ENCODE data around the gene MLH3.

The MLH3 gene

DNA sequence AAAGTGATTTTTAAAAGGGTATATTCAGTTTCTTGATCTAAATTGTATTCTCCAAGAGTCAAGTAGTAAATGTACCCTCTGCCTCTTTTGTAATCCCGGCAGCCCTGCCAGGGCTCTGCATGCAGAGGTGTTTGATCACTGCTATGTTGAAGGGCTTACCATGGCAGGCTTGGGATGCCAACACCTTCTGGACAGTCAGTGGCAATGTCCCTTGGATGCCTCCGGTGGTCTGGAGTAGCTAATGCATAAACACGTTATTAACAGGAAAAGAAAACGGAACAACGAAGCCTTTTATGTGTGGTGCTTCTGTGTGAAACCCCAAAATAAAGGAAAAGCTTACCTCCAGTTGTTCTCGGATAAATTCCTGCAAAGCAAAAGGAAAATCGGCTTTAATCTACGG, 28.6 kb downstream of the MLH3 start:
- peak; percentile 60; the same call in 1 of the 3 replicates for ATAC-seq

DNA sequence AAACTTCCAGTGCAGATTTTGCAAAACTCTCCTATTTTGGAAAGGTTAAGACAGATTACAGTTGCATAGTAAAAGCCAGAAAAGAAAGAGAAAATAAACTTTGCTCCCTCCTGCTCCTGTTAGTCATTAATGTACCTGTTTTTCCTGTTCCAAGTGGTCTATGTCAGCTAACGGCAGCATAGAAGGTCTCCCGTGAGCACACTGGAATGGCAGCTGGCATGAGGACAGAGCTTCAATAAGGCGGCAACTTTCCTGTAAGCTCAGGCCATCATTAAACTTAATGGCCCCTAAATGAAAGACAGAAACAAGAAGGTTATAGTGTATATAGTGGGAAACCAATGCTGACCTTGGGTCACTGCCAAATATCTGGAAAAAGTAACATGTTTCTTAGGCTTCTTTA, 32.6 kb downstream of the MLH3 start:
- no peak for ATAC-seq
- TF ChIP-seq PPARA (CRISPR knock-in tag; IDR thresholded peaks at IDR 0.05; ENCODE audit: borderline replicate concordance) (no peak), TCF4 (CRISPR knock-in tag; IDR thresholded peaks at IDR 0.05; ENCODE audit: borderline replicate concordance) (no peak), OSR1 (CRISPR knock-in tag; IDR thresholded peaks at IDR 0.05) (no peak), PATZ1 (CRISPR knock-in tag; IDR thresholded peaks at IDR 0.05; ENCODE audit: borderline replicate concordance) (no peak), ZNF70 (CRISPR knock-in tag; IDR thresholded peaks at IDR 0.05) (no peak), TOX (CRISPR knock-in tag; IDR thresholded peaks at IDR 0.05; ENCODE audit: borderline replicate concordance) (no peak)
- TF ChIP-seq, protein P1, sequence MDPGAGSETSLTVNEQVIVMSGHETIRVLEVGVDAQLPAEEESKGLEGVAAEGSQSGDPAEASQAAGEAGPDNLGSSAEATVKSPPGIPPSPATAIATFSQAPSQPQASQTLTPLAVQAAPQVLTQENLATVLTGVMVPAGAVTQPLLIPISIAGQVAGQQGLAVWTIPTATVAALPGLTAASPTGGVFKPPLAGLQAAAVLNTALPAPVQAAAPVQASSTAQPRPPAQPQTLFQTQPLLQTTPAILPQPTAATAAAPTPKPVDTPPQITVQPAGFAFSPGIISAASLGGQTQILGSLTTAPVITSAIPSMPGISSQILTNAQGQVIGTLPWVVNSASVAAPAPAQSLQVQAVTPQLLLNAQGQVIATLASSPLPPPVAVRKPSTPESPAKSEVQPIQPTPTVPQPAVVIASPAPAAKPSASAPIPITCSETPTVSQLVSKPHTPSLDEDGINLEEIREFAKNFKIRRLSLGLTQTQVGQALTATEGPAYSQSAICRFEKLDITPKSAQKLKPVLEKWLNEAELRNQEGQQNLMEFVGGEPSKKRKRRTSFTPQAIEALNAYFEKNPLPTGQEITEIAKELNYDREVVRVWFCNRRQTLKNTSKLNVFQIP (CRISPR knock-in tag; IDR thresholded peaks at IDR 0.05; ENCODE audit: borderline replicate concordance, low read depth), result no peak
- TF ChIP-seq, protein P2, sequence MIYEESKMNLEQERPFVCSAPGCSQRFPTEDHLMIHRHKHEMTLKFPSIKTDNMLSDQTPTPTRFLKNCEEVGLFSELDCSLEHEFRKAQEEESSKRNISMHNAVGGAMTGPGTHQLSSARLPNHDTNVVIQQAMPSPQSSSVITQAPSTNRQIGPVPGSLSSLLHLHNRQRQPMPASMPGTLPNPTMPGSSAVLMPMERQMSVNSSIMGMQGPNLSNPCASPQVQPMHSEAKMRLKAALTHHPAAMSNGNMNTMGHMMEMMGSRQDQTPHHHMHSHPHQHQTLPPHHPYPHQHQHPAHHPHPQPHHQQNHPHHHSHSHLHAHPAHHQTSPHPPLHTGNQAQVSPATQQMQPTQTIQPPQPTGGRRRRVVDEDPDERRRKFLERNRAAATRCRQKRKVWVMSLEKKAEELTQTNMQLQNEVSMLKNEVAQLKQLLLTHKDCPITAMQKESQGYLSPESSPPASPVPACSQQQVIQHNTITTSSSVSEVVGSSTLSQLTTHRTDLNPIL (CRISPR knock-in tag; IDR thresholded peaks at IDR 0.05; ENCODE audit: low read depth), result no peak

More for the DNA sequence above, 28.6 kb downstream of the MLH3 start:
- TF ChIP-seq ZFP3 (CRISPR knock-in tag; IDR thresholded peaks at IDR 0.05) (no peak), ZNF8 (CRISPR knock-in tag; IDR thresholded peaks at IDR 0.05) (no peak), TCF4 (CRISPR knock-in tag; IDR thresholded peaks at IDR 0.05; ENCODE audit: borderline replicate concordance) (no peak), RARB (CRISPR knock-in tag; IDR thresholded peaks at IDR 0.05) (no peak), ZFP30 (CRISPR knock-in tag; IDR thresholded peaks at IDR 0.05) (no peak), SNAI2 (CRISPR knock-in tag; IDR thresholded peaks at IDR 0.05) (no peak), PPARA (CRISPR knock-in tag; IDR thresholded peaks at IDR 0.05; ENCODE audit: borderline replicate concordance) (no peak), TOX (CRISPR knock-in tag; IDR thresholded peaks at IDR 0.05; ENCODE audit: borderline replicate concordance) (no peak), OSR1 (CRISPR knock-in tag; IDR thresholded peaks at IDR 0.05) (no peak), CSRNP3 (CRISPR knock-in tag; IDR thresholded peaks at IDR 0.05) (no peak), TSHZ2 (CRISPR knock-in tag; IDR thresholded peaks at IDR 0.05) (no peak), ARNTL (CRISPR knock-in tag; IDR thresholded peaks at IDR 0.05; ENCODE audit: borderline replicate concordance, low read depth) (no peak), ZNF565 (CRISPR knock-in tag; conservative IDR thresholded peaks at IDR 0.05; ENCODE audit: low read depth) (no peak), PATZ1 (CRISPR knock-in tag; IDR thresholded peaks at IDR 0.05; ENCODE audit: borderline replicate concordance) (no peak), ZC3H10 (CRISPR knock-in tag; IDR thresholded peaks at IDR 0.05) (no peak), ZNF70 (CRISPR knock-in tag; IDR thresholded peaks at IDR 0.05) (no peak), CSDC2 (CRISPR knock-in tag; IDR thresholded peaks at IDR 0.05) (no peak)
- TF ChIP-seq, protein P2 (CRISPR knock-in tag; IDR thresholded peaks at IDR 0.05; ENCODE audit: low read depth), result no peak
- TF ChIP-seq, protein P1 (CRISPR knock-in tag; IDR thresholded peaks at IDR 0.05; ENCODE audit: borderline replicate concordance, low read depth), result no peak
